ENCODE measurements around the gene ZFP92.

The ZFP92 gene

DNA sequence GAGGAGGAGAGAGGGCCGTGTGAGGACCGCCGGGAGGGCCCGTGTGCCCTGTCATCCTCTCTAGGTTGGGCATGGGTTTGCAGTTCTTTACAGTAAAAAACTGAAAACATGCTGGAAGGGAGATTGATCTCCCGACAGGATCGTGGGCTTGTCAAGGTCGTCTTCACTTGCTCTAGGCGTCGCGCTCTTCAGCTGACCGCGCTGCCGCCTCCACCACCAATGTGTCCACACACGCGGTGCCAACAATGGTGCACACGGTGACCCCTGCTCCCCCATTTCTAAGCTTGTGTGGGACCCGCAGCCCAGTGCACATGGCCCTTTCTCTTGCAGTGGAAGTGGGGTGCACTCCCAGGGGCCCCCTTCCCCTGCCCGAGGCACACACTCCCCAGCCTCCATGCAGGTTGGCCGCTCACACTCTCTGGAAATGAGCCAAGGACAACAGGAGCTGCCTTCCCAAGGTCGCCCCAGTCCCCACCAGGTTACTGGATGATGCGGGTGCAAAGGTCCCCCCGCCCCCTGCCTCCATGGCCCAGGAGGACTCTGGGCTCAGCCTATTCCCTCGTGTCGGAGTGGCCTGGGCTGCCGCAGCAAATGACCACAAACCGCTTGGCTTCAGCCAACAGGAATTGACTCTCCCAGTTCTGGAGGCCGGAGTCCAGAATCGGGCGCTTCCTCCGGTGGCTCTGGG, 1.7 kb upstream of the ZFP92 start:
- FAIRE-seq, result no peak

DNA sequence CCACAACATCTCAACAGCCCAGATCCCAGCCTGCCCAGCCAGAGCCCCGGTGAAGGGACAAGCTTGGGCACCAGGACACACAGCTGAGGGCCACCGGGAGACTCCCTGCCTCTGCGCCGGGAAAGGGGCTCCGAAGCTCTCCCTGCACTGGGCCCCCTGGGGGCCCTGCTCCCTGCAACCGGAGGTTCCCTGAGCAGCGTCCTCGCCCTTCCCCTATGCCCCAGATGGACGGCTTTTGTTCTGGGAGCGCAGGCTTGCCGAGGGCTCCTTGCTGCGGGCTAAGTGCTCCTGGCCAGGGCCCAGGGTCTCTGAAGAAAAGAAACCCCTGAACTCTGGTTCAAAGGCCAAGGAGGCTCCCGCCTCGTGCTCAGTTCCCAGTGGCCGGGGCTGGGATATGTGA, 899 bp upstream of the ZFP92 start:
- FAIRE-seq, result no peak

DNA sequence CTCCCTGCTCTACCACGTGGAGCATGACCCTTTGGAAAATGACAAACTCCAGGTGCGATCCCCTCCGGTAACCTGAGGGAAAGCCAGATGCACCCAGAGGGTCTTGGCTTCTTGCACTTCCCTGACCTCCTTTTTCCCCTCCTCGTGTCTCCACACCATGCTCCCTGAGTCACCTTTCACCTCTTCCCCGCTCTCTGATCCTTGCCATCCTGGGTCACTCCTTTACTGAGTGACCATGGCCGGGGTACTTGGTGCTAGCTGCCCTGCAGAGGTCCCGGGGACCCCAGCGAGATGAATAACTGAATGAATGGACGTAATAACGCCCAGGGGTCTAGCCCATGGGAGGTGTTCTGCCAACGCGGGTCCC, 401 bp upstream of the ZFP92 start:
- FAIRE-seq, result no peak

DNA sequence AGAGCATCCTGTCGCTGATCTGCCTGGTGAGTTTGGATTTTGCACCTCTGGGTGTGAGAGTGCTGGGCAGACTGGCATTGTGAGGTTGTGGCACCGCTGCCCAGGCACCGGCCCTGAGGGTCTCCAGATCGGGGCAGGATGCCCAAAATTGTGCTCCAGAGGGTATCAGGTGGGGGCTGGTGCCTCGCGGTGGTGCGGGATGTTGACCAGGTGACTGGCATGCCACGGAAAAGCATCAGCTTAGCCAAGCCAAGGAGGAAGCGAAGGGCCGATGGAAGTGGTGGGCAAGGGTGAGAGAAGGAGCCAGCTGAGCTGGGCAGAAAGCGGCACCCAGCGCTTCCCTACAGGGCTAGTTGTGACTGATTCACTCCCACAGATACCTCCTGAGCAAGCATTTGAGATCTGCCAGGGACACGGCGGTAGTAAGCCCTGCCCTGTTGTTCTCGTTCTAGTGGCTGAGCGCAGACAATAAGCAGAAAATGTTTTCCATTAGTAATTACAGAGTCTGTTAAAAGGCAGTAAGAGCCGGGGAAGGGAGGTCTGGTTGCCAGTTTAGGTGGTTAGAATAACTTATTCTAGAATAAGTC, 809 bp downstream of the ZFP92 start:
- FAIRE-seq, result no peak

DNA sequence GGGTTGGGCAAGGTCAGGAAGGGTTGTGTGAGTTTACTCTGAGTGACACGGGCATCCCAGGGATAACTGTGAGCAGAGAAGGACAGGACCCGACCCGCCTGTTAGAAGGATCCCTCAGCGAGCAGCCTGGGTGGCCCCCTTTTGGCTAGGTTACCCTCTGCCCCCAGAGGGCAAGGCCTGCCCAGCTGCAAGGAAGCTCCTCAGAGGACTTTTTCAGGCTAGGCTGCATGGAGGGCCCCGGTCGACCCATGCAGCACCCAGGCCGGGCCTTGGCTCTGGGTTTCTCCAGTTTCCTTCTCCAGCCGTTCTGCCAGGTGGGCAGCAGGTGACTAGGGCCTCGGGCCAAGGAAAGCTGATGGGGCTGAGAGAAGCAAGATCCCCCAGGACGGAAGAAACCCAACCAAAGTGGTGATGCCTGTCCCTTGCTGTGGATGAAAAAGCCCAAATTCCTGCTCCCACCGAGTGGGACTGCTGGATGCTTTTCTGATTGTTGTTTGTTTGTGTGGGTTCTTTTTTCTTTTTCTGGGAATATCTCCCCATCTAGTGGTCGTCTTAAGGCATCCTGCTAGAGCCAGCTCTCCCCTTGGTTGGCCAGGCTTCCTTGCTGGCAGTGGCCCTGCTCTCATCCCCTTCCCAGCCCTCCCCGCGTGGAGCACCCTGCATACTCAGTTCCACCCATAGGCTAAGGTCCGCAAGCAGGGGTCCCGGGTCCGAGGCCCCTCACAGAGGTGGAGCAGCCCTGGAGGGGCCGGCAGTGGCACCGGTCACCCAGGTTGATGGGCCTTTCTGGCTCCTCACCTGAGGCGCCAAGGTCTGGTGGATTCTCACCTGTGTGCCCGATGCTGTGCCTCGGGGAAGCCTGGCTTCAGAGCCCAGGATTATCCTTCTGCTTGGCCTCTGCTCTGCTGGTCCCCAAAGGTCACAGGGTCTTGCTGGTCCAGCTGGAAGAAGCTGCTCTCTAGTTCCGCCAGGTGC, 1.8 kb downstream of the ZFP92 start:
- FAIRE-seq, result no peak

DNA sequence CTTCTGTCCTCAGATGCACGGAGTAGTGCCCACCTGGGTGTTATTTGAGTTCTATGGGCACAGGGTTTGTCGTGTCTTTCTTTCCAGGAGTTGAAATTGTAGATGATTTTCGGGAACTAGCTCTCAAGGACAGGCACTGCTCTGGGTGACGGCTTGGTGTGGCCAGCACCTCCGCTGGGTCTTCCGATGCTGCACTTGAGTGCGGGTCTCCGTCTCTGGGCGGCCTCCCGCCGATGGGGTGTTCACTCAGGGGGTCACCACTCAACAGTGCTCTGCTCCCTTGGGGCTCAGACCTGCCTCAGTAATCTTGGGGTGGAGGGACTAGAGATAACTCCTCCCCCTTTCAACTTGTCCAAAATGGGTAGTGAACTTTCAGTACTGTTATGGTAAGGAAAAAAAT, 2.5 kb downstream of the ZFP92 start:
- no peak for FAIRE-seq

DNA sequence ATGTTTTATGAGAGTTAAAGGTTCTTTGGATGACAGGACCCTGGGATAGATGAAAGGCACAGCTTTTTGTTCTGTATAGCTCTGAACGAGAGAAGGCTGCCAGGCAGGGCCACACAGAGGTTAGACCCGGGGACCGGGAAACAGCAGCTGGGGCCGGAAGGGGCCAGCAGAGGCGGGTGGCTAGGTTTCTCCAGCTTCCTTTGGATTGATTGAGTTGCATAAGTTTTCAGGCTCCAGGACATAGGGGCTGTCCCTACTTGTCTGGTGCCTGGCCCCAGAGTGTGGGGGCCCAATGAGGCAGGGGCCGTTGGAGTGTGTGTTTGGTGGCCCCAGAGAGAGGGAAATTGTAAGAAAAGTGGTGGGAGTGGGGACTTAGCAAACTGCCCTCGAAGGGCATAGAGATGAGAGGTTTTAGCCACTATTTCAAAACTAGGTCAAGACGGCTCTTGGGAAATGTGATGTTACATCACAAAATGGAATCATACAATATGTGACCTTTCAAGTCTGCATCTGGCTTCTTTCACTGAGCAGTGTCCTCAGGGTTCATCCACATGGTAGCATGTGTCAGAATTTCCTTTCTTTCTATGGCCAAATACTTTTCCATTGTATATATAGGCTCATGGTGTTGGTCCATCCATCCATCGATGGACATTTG, 3.7 kb downstream of the ZFP92 start:
- no peak for FAIRE-seq

DNA sequence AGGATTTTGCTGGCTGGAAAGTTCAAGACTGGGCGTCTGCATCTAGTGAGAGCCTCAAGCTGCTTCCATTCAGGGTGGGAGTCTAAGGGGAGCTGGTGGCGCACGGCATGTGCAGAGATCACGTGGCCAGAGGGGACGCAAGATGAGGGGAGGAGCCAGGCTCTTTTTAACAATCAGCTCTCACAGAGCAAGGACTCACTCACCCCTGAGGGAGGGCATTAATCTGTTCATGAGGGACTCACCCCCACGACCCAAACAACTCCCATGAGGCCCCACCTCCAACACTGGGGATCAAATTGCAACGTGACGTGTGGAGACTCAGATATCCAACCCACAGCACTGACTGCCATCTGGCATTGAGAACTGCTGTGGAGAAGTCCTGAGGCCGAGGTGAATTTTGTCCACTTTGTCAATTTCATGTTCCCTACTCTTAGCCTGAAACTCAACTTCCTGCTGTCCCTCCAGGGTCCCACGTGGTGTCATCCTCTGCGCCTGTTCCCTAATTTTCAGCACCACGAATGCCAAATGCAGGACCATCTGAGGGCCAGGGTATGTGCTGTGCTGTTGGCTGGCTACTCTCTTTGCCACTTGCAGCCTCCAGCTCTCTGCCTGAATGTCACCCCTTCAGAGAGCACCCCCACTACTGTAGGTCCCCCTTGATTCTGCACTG, 5.6 kb downstream of the ZFP92 start:
- no peak for FAIRE-seq

DNA sequence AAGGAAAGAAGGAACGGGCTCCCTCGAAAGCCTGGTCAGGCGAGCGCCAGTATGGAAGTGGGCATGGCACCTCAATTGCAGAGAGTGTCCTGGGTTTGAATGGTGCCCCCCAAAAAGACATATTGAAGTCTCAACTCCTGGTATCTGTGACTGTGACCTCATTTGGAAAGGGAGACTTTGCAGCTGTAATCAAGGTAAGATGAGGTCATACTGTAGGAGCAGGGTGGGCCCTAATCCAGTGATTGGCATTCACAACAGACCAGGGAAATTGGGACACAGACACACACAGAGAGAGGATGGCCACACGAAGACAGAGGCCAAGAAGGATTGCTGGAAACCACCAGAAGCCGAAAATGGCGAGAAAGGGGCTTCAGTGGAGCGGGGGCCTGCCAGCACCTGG, 6.4 kb downstream of the ZFP92 start:
- FAIRE-seq, result no peak

DNA sequence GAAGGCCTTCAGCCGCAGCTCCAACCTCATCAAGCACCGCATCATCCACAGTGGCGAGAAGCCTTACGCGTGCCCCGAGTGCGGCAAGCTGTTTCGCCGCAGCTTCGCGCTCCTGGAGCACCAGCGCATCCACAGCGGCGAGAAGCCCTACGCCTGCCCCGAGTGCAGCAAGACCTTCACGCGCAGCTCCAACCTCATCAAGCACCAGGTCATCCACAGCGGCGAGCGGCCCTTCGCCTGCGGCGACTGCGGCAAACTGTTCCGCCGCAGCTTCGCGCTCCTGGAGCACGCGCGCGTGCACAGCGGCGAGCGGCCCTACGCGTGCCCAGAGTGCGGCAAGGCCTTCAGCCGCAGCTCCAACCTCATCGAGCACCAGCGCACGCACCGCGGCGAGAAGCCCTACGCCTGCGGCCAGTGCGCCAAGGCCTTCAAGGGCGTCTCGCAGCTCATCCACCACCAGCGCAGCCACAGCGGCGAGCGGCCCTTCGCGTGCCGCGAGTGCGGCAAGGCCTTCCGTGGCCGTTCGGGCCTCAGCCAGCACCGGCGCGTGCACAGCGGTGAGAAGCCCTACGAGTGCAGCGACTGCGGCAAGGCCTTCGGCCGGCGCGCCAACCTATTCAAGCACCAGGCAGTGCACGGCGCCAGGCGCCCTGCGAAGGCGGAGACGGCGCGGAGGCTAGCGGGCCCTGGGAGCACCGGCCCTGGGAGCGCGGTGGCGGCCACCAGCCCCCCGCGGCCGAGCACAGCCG, 9.8 kb downstream of the ZFP92 start:
- FAIRE-seq, result no peak

DNA sequence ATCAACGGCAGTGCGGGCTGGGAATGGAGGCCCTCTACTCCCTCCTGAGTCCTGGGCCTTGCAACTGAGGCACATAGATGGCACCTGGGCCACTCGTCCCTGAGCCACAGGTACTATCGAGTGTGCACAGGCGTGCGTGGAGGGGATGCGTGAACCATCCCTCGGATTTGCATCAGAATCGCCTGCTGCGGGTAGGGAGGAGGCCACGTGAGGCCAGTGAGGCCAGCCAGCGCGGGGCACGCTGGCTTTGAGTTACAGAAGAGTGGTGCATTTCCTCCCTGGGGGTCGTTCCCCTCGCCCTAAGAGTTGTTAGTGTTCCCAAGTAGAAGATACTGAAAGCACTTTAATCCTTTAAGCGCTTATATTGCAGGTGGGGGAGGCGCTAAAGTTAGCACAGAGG, 10.6 kb downstream of the ZFP92 start:
- no peak for FAIRE-seq

DNA sequence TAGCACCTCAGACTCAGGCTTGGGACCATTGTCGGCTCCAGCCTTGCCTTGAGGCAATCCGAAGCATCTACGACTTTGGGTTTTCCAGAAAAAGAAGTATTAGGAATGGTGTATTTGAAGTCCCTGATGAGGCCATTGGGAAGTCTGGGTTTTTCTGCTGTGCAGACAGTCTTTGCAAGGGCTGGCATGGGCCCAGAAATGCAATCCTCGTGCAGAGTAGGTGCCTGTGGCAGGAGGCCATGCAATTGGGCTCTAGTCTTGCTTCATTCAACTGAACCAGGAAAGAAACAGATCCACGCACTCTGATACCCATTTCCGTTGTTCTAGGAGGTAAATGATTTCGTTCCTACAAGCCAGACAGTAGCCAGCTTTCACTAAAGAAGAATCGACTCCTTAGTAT, 12.4 kb downstream of the ZFP92 start:
- no peak for FAIRE-seq

DNA sequence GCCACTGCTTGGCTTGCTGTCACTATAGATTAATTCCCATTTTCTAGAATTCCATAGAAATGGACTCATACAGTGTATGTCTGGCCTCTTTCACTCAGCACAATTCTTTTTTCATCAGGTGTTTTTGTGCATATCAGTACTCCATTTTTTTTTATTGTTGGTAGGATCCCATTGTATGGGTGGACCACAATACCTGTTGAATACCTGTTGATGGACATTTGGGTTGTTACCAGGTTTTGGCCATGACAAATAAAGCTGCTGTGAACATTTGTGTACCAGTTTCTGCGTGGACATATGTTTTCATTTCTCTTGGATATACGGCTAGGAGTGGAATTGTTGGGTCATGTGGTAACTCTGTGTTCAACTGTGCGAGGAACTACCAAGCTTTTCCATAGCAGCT, 14.9 kb downstream of the ZFP92 start:
- no peak for FAIRE-seq

DNA sequence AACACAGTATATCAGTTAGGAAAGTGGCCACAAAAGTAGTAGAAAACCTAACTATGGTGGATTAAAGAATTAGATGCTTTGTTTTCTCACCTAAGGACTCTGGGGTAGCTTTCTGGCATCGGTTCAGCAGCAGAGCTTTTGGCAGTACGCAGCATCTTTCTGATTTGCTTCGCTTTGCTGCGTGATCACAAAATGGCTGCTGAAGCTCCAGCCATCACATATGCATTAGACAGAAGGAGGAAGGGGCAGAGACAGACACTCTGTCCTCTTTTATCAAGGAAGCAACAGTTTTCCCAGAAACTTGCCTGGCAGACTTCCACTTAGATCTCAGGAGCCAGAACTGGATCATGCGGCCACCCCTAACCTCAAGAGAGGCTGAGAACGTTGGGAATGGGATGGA, 19.5 kb downstream of the ZFP92 start:
- no peak for FAIRE-seq

DNA sequence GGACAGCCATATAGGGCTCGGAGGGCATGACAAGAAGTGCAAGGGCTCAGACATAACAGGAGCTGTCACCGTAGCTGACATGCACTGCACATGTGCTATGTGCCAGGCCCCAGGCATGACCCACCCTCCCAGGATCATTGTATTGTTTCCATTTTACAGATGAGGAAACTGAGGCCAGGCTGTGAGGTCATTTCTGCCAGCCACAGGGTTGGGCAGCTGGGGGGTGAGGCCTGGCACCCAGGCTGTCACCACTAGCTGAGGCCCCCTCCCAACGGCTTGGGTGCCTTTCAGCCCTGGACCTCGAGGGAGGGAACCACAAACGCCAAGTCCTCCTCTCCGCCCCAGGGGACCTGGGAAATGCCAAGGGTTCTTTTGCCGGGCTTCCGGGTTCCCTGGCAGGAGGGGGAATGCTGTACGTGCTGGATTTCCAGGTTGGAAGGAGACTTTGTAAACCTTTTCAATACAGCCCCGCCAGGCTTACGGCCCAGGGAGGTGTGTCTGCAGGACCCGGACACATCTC, 21.9 kb downstream of the ZFP92 start:
- no peak for FAIRE-seq

DNA sequence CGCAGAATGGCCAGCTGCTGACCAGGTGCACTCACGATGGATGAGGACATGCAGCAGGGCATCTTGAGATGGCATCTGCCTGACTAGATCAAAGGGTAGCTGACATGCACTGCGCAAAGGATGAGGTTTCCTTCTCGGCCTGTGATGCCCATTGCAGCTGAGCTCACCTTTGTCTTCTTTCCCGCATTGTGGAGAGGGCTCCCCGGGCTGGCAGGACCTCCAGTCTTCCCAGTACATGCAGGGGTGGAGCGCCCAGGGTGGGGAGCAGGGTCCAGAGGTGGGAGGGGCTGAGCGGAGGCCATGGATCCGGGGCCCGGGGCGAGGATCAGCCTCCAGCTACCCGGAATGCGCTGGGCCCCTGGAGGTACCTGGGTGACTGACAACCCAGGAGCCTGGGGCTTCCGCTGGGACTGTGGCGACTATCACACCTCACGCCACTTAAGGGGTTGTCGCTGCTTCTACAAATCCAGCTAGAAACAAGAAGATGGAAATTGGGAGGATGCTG, 22.6 kb downstream of the ZFP92 start:
- FAIRE-seq, result no peak

DNA sequence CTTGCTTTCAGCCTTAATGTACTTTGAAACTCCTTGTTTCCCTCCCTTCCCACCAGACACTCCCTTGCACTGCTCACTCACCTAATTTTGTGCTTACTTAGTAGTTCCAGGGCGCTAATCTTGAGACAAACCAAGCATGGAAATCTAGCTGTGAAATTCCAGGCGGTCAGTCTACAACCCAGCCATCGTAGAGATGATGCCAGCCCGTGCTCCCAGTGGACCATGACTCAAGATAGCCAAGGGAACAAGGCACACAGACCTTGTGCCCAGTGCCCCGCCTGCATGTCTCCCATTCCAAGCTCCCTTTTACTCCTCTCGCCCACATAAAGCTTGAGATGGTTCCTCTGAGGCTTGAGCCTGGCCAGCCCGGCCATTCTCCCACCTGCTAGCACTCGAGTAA, 23.5 kb downstream of the ZFP92 start:
- no peak for FAIRE-seq

DNA sequence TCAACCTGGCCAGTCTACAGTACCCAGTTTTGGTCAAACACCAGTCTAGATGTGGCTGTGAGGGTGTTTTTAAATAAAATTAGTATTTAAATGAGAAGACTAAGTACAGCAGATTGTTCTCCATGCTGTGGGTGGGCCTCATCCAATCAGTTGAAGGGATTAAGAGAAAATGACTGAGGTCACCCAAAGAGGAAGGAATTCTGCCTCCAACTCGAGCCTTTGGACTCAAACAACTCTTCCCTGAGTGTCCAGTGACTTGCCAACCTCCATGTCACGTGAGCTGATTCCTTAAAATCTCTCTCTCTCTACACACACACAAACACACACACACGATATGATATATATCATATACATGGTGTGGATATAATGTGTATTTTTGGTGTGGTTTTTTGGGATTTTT, 24.6 kb downstream of the ZFP92 start:
- no peak for FAIRE-seq

DNA sequence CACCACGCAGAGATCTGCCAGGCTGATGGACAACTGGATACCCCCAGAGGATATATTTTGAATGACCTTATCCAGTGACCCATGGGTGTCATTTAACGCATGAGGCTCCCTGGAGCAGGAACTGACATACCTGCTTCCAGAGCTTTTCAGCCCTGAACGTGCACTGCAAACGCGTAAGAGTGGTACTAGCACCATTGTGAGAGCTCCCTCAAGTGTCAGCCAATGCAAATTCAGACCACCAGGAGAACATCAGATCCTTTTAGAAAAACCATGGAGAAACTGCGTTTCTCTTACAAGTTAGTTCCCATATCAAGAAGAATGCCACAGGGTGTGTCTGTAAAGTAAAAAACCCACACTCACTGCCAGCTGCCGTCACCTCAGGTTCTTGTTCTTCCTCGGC, 27.3 kb downstream of the ZFP92 start:
- no peak for FAIRE-seq

DNA sequence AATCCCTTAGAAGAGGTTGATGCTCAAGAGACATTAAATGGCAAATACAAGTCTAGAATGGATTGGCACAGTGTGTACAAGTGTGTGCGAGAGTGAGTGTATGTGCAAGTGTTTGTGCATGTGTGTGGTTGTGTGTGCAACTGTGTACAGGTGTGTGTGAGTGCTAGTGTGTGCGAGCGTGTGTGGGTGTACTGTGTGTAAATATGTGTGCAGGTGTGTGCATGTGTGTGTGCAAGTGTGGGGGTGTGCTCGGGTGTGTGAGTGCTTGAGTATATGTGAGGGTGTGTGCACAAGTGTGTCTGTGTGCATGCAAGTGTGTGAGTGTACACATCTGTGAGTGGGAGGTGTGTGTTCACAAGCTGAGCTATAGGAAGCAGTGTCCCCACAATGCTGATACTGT, 28.7 kb downstream of the ZFP92 start:
- no peak for FAIRE-seq

DNA sequence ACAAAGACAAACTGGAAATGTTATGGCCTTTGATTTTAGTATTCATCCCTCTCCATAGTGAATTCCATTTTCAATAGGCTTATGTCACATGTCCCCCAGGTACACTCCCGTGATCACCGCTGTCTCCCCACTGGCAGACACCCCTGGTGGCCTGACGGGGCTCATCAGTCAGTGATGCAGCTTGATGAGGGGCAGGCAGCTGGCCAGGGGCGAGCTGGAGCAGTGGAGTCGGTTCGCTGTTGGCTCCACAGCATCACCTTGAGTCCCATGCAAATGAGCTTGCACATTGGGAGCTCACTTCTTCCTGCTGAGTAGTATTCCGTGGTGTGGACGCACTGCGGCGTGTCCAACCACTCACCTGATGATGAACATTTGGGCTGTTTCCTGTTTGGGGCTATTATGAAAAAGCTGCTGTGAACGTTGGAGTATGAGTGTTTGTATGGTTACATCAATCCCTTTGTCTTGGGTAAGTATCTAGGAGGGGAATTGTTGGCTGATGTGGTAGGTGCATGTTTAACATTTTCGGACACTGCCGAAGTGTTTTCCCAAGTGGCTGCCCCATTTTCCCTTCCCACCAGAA, 29.4 kb downstream of the ZFP92 start:
- no peak for FAIRE-seq

All from TTC549 (cell line).